ENCODE results near the gene LIN7B. TPM values are rescaled to one million over a fixed set of nuclear protein-coding genes. Genes with fewer than 3 reads are reported as not detected.
A peak's percentile ranks its signal among the peaks of the same experiment; 100 is the strongest.

Gene LIN7B
- total and polyA plus RNA-seq, 2 donors (not counting 1 experiment from before 2014, with no cell fraction given): 2.6 to 10.9 TPM

DNA sequence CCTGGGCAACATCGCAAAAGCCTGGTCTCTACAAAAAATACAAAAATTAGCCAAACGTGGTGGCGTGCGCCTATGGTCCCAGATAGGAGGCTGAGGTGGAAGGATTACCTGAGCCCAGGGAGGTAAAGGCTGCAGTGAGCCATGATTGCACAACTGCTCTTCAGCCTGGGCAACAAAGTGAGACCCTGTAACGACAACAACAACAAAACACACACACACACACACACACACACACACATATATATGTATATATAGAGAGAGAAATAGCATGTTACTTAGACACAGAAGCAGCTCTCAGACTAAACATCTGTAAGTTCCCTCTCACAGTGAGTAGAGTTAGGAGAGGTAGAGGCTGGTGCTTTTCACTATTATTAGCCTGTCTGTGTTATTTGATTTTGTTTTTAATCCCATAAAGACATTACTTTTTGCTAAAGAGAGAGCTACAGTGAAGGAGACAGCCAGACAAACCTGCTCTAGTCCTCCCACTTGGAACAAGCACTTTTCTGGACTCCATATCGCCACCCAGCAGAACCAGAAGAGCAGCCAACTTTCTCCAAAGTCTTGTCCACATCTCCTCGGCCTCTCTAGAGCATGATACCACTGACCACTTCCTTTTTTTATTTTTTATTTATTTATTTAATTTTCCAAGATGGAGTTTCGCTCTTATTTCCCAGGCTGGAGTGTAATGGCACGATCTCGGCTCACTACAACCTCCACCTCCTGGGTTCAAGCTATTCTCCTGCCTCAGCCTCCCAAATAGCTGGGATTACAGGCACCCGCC lies 2.8 kb upstream of the LIN7B start:
- TF ChIP-seq, protein P1, sequence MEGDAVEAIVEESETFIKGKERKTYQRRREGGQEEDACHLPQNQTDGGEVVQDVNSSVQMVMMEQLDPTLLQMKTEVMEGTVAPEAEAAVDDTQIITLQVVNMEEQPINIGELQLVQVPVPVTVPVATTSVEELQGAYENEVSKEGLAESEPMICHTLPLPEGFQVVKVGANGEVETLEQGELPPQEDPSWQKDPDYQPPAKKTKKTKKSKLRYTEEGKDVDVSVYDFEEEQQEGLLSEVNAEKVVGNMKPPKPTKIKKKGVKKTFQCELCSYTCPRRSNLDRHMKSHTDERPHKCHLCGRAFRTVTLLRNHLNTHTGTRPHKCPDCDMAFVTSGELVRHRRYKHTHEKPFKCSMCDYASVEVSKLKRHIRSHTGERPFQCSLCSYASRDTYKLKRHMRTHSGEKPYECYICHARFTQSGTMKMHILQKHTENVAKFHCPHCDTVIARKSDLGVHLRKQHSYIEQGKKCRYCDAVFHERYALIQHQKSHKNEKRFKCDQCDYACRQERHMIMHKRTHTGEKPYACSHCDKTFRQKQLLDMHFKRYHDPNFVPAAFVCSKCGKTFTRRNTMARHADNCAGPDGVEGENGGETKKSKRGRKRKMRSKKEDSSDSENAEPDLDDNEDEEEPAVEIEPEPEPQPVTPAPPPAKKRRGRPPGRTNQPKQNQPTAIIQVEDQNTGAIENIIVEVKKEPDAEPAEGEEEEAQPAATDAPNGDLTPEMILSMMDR (conservative IDR thresholded peaks at IDR 0.05 in 1 of 2, IDR thresholded peaks at IDR 0.05 in 1 of 2; ENCODE audit: low read depth in 1 of 2, low read length in 2 of 2): no peak
- no peak for TF ChIP-seq EZH2 (IDR thresholded peaks at IDR 0.05; ENCODE audit: low read length, missing control alignments)
- no peak for DNase-seq (ENCODE audit: low read depth in 2 of 2)
- H3K36me3 ChIP-seq (ENCODE audit: control insufficient read depth, insufficient read depth, low read length): peaks cover 21% of the 10 kb centered on the region
- no peaks in the 10 kb centered on the region for H3K79me2 ChIP-seq (ENCODE audit: control insufficient read depth, insufficient read depth, low read length)
- no peak overlapping the region for H2AFZ ChIP-seq (ENCODE audit: low read length)
- H3K27ac ChIP-seq (ENCODE audit: insufficient read depth, low read length): no peak overlapping the region
- H3K9me3 ChIP-seq (ENCODE audit: control insufficient read depth, insufficient read depth, low read depth, low read length): no peaks in the 10 kb centered on the region
- no peaks in the 10 kb centered on the region for H4K20me1 ChIP-seq (ENCODE audit: control insufficient read depth, extremely low read depth, insufficient read depth, low read length)
- H3K9ac ChIP-seq (ENCODE audit: insufficient read depth, low read length): no peak overlapping the region
- H3K4me3 ChIP-seq (replicated peaks in 1 of 4; ENCODE audit: control extremely low read depth in 1 of 4, insufficient read depth in 1 of 4, low read depth in 3 of 4, low read length in 4 of 4): no peak overlapping the region
- peaks cover 3% of the 10 kb centered on the region for H3K4me1 ChIP-seq (ENCODE audit: control insufficient read depth, extremely low read depth, insufficient read depth, low read length)
- no peak overlapping the region for H3K4me2 ChIP-seq (ENCODE audit: extremely low read depth, insufficient read depth, low read length)
- H3K27me3 ChIP-seq (ENCODE audit: control insufficient read depth, insufficient read depth, low read length): no peaks in the 10 kb centered on the region

DNA sequence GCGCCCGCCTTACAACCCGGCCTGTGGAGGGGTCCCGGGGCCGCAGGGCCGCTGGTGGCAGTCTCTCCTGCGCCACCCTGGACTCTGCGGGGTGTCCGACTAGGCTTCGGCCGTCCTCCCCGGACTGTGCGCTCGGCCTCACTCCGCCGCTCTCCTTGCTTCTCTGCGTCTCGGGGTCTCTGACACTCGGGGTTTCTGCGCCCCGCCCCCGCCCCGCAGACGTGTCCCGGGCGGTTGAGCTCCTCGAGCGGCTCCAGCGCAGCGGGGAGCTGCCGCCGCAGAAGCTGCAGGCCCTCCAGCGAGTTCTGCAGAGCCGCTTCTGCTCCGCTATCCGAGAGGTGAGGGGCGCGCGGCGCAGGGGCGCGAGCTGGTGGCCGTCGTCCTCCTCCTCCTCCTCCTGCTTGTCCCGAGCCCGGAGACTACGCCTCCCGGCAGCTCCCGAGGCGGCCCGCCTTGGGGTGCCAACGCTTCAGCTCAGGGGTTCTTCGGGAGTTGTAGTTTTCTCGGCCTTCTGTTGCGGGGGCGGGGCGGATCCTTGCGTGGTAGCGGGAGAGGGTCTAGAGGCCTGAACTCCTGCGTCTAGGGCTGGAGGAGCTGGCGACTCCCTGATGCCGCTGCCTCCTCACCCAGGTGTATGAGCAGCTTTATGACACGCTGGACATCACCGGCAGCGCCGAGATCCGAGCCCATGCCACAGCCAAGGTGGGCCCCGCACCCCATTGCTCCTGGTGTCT lies 627 bp downstream of the LIN7B start:
- TF ChIP-seq EZH2 (IDR thresholded peaks at IDR 0.05; ENCODE audit: low read length, missing control alignments): no peak
- H3K27me3 ChIP-seq (ENCODE audit: control insufficient read depth, insufficient read depth, low read length): no peaks in the 10 kb centered on the region
- H3K4me1 ChIP-seq (ENCODE audit: control insufficient read depth, extremely low read depth, insufficient read depth, low read length): peaks cover 8% of the 10 kb centered on the region
- DNase-seq (ENCODE audit: low read depth in 2 of 2): peak; percentile 46 to 55
- peak overlapping the region; percentile 58 for H3K9ac ChIP-seq (ENCODE audit: insufficient read depth, low read length)
- H3K27ac ChIP-seq (ENCODE audit: insufficient read depth, low read length): peak overlapping the region; percentile 18
- peak overlapping the region; percentile 47 to 70 (median 65) for H3K4me3 ChIP-seq (replicated peaks in 1 of 4; ENCODE audit: control extremely low read depth in 1 of 4, insufficient read depth in 1 of 4, low read depth in 3 of 4, low read length in 4 of 4)
- no peaks in the 10 kb centered on the region for H3K79me2 ChIP-seq (ENCODE audit: control insufficient read depth, insufficient read depth, low read length)
- no peaks in the 10 kb centered on the region for H3K9me3 ChIP-seq (ENCODE audit: control insufficient read depth, insufficient read depth, low read depth, low read length)
- peak overlapping the region; percentile 62 for H3K4me2 ChIP-seq (ENCODE audit: extremely low read depth, insufficient read depth, low read length)
- peak overlapping the region; percentile 54 for H2AFZ ChIP-seq (ENCODE audit: low read length)
- H3K36me3 ChIP-seq (ENCODE audit: control insufficient read depth, insufficient read depth, low read length): no peaks in the 10 kb centered on the region
- H4K20me1 ChIP-seq (ENCODE audit: control insufficient read depth, extremely low read depth, insufficient read depth, low read length): no peaks in the 10 kb centered on the region

DNA sequence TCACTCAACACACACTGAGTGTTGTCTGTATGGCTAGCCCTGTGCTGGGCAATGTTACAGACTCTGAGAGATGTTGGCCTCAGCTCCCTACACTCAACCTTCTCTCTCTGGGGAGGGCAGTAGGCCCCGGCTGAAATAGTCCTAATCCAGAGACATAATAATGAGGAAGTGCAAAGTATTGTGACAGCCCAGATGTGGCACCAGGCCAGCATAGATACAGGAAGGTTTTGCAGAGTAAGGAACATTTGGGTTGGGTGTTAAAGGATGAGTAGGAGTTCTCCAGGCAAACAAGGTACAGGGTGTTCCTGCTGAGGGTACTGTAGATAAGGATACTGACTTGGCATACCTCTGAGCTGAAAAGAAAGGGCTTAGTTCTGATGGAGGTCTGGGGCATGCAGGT lies 2.4 kb downstream of the LIN7B start:
- Histone ChIP-seq H3K27me3 (ENCODE audit: control insufficient read depth, insufficient read depth, low read length) (peaks cover 13% of the 10 kb centered on the region), H3K4me1 (ENCODE audit: control insufficient read depth, extremely low read depth, insufficient read depth, low read length) (peaks cover 9% of the 10 kb centered on the region), H2AFZ (ENCODE audit: low read length) (no peak overlapping the region), H3K79me2 (ENCODE audit: control insufficient read depth, insufficient read depth, low read length) (no peaks in the 10 kb centered on the region), H3K36me3 (ENCODE audit: control insufficient read depth, insufficient read depth, low read length) (no peaks in the 10 kb centered on the region), H3K9me3 (ENCODE audit: control insufficient read depth, insufficient read depth, low read depth, low read length) (no peaks in the 10 kb centered on the region), H4K20me1 (ENCODE audit: control insufficient read depth, extremely low read depth, insufficient read depth, low read length) (no peaks in the 10 kb centered on the region), H3K27ac (ENCODE audit: insufficient read depth, low read length) (no peak overlapping the region), H3K4me3 (replicated peaks in 1 of 4; ENCODE audit: control extremely low read depth in 1 of 4, insufficient read depth in 1 of 4, low read depth in 3 of 4, low read length in 4 of 4) (no peak overlapping the region), H3K9ac (ENCODE audit: insufficient read depth, low read length) (no peak overlapping the region), H3K4me2 (ENCODE audit: extremely low read depth, insufficient read depth, low read length) (no peak overlapping the region)
- TF ChIP-seq, protein P1 (conservative IDR thresholded peaks at IDR 0.05 in 1 of 2, IDR thresholded peaks at IDR 0.05 in 1 of 2; ENCODE audit: low read depth in 1 of 2, low read length in 2 of 2): no peak
- no peak for TF ChIP-seq EZH2 (IDR thresholded peaks at IDR 0.05; ENCODE audit: low read length, missing control alignments)
- no peak for DNase-seq (ENCODE audit: low read depth in 2 of 2)
